ENCODE results near the gene LRRC1.

The LRRC1 gene

GRCh38 chr6:53840027-53840426 is 45.2 kb downstream of the LRRC1 start:
- no peak for DNase-seq (ENCODE audit: insufficient read length, low spot score)
- no peak for FAIRE-seq

GRCh38 chr6:53845280-53846195 is 50.7 kb downstream of the LRRC1 start:
- FAIRE-seq (no peak), DNase-seq (ENCODE audit: insufficient read length, low spot score) (no peak)

GRCh38 chr6:53846250-53846649 is 51.4 kb downstream of the LRRC1 start:
- no peak for DNase-seq (ENCODE audit: insufficient read length, low spot score)
- FAIRE-seq = no peak

GRCh38 chr6:53847796-53848314 is 53.0 kb downstream of the LRRC1 start:
- FAIRE-seq = no peak

DNA sequence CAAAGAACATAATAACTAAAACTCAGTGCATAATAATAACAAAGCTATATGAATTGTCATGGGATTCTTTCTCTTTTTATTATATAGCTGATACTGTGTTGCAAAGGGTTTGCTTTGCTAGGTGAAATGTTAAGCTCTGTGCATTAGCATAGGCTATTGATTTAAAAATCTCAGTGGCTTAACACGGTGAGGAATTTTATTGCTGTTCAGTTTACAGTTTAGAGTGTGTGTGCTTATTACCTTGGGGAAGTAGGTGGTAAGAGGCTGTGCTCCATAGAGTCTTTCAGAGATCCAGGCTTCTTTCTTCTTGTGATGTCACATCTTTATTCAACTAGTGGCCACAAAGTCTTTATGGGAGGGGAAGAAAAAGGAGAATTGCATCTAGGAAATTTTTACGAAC is 55.7 kb downstream of the LRRC1 start:
- no peak for FAIRE-seq

More at GRCh38 chr6:53847796-53848314, 53.0 kb downstream of the LRRC1 start:
- DNase-seq (ENCODE audit: insufficient read length, low spot score) = no peak

GRCh38 chr6:53851561-53851960 is 56.8 kb downstream of the LRRC1 start:
- peak; percentile 4 for FAIRE-seq
- DNase-seq (ENCODE audit: insufficient read length, low spot score) = no peak

More for the DNA sequence above, 55.7 kb downstream of the LRRC1 start:
- DNase-seq (ENCODE audit: insufficient read length, low spot score) = no peak

GRCh38 chr6:53852805-53853204 is 58.0 kb downstream of the LRRC1 start:
- FAIRE-seq = no peak
- DNase-seq (ENCODE audit: insufficient read length, low spot score) = no peak

GRCh38 chr6:53854843-53855567 is 60.2 kb downstream of the LRRC1 start:
- peak; percentile 16 for DNase-seq (ENCODE audit: insufficient read length, low spot score)

GRCh38 chr6:53855940-53856339 is 61.1 kb downstream of the LRRC1 start:
- no peak for FAIRE-seq
- no peak for DNase-seq (ENCODE audit: insufficient read length, low spot score)

More at GRCh38 chr6:53854843-53855567, 60.2 kb downstream of the LRRC1 start:
- FAIRE-seq = peak; percentile 82

GRCh38 chr6:53857318-53858094 is 62.7 kb downstream of the LRRC1 start:
- FAIRE-seq (no peak), DNase-seq (ENCODE audit: insufficient read length, low spot score) (no peak)

DNA sequence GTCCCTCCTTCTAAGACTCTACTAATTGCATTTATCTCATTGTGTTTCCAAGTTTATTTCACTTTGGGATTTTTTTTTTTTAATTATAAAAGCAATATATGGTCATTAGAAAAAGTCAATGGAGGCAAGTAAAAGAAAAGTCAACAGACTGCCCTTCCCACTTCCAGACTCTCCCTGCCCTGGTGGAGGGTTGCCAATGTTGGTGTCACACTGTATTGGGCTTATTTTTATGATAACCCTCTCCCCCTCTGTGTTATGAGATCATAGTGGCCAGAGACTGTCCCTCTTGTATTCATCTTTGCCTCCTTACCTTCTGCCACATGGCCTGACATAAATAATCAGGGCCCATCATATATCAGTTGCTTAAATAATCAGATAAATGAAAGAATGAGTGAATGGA is 63.4 kb downstream of the LRRC1 start:
- DNase-seq (ENCODE audit: insufficient read length, low spot score) = no peak
- FAIRE-seq = no peak

DNA sequence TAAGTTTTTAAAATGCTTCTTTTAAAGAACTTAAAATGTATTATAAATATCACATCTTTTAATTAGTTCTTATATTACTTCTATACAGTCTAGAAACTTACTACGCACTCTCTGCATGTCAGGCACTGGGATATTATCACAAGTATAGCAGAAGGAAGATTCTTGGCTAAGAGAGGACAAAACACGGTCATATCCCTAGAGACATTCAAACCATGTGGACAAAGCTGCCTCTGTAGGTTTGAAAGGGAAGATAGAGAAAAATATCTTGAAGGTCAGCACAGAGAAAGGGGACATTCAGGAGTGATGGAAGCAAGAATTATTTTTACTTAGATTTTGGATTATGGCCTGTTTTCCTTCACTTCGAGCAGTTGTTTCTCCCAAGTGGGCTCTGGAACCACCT is 64.1 kb downstream of the LRRC1 start:
- no peak for FAIRE-seq
- DNase-seq (ENCODE audit: insufficient read length, low spot score) = no peak

DNA sequence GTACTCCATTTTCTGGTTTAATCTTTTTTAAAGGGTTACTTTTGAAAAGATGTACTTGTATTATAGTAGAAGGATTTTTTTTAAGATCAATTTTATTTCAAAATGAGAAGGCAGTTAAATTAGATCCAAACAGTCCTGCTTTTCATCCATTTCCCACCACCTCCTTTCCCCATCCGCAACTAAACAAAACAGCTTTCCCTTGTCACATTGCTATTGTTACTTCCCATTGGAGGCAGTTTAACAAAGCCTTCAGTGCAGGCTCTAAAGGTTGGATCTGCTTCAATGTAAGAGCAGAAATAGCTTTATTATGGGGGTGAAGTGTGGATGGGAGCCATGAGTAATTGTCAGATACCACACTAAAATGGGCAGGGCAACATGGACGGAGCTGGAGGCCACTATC is 65.7 kb downstream of the LRRC1 start:
- no peak for FAIRE-seq

DNA sequence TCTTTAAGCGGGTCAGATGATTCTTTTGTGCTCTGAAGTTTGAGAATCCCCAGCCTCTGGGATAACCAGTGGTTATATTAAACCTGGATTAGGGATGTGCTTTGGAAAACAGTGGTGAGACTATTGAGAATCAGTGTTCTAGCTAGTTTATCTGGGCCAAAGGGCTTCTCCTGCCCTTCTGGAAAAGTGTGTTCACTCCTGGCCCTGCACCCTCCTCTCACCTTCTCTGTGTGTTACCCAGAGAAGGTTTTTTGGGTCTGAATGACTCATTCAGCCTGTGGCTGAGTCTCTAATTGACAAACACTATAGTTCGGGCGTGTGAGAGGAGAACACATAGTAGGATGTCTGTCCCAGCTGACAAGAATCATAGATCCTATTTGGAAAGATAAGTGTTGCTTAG is 66.7 kb downstream of the LRRC1 start:
- no peak for FAIRE-seq

More for the DNA sequence above, 65.7 kb downstream of the LRRC1 start:
- DNase-seq (ENCODE audit: insufficient read length, low spot score) = no peak

GRCh38 chr6:53862662-53863462 is 68.1 kb downstream of the LRRC1 start:
- no peak for FAIRE-seq
- no peak for DNase-seq (ENCODE audit: insufficient read length, low spot score)

More for the DNA sequence above, 66.7 kb downstream of the LRRC1 start:
- DNase-seq (ENCODE audit: insufficient read length, low spot score) = no peak

DNA sequence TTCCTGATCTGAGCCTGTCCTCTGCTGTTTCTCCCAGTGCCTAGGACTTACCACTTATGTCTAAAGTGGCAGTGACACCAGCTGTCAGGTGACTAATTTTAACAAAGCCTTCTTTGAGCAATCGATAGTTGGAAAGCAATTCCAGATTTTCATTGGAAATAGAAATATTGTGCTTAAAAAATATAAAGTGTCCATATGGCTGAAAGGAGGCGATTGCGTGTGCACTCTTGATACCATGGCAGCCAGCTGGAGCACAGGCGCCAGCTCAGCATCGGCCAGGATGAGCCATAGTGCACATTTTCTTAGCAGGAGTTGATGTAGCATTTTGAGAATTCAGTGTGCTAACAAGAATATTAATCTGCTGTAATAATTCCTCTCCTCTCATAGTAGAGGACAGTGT is 70.0 kb downstream of the LRRC1 start:
- DNase-seq (ENCODE audit: insufficient read length, low spot score) (no peak), FAIRE-seq (no peak)

GRCh38 chr6:53866226-53866625 is 71.4 kb downstream of the LRRC1 start:
- DNase-seq (ENCODE audit: insufficient read length, low spot score) (no peak), FAIRE-seq (no peak)

DNA sequence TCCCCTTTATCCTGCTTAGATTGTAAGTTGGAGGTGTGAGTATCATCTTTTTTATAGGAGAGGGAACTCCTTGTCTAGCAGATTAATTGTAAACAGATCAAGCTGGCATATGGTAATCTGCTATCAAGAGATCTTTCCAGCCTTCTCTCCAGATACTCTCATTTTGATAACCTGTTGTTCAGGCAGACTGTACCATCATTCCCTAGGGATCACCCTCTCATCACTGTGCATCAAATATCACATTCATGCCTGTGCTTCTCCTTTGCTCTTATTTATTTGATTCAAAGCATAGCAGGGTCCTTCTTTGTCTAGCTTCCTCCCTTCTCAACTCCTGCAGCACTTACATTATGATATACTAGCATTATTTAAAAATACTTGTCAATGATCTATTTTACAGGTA is 73.8 kb downstream of the LRRC1 start:
- DNase-seq (ENCODE audit: insufficient read length, low spot score) (no peak), FAIRE-seq (no peak)

DNA sequence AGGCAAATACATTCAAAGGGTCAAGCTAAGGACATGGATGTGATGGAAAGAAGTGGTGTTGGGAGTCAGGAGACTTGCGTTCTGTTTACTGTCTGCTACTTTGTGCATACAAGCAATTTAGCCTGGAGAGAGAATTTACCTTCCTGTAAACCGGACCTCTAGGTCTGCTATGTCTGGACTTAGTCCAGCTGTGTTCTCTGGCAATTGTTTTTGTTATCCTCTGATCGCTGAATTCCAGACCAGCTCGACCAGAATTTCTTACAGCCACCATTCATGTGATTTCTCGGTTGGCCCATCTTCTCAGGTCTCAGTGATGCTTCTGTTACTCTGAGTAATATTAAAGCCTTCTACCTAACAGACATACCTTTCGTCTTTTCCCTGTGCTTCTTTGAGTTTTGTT is 75.2 kb downstream of the LRRC1 start:
- FAIRE-seq = no peak
- DNase-seq (ENCODE audit: insufficient read length, low spot score) = no peak

GRCh38 chr6:53873922-53874321 is 79.1 kb downstream of the LRRC1 start:
- FAIRE-seq (no peak), DNase-seq (ENCODE audit: insufficient read length, low spot score) (no peak)

Measured in GM19239 (cell line).